Measurements from ENCODE around the gene ENTREP3. TPM values are rescaled to one million over a fixed set of nuclear protein-coding genes. Genes with fewer than 3 reads are reported as not detected.
"Not testable (repeated sequence)": the region's sequence is repeated elsewhere in the genome, so short reads cannot be mapped to it uniquely, and the experiment has no call there.

Gene ENTREP3
- total RNA-seq: 21.8 TPM

- peak; percentile 91 for DNase-seq (ENCODE audit: low spot score)
These were observed at the start of gene ENTREP3 for GRCh38 chr1:155255243-155256007. TSS of gene ENTREP3 (minus strand) at chr1:155255483. CDS start at chr1:155254877, 606 bp downstream.

GRCh38 chr1:155304558-155305063, 49.3 kb upstream of the ENTREP3 start:
- DNase-seq (ENCODE audit: low spot score): no peak

GRCh38 chr1:155301342-155301841, 46.1 kb upstream of the ENTREP3 start, which contains the start of gene PKLR:
TSS of gene PKLR (minus strand) at chr1:155301438. CDS start at chr1:155301395, 43 bp downstream.
- DNase-seq (ENCODE audit: low spot score): no peak

GRCh38 chr1:155300553-155301329, 45.5 kb upstream of the ENTREP3 start:
- no peak for DNase-seq (ENCODE audit: low spot score)

GRCh38 chr1:155300024-155300423, 44.7 kb upstream of the ENTREP3 start:
- no peak for DNase-seq (ENCODE audit: low spot score)

- no peak for DNase-seq (ENCODE audit: low spot score)
These were observed 42.1 kb upstream of the ENTREP3 start for GRCh38 chr1:155297384-155297783.

- no peak for DNase-seq (ENCODE audit: low spot score)
These were observed 41.4 kb upstream of the ENTREP3 start for GRCh38 chr1:155296661-155297060.

- no peak for DNase-seq (ENCODE audit: low spot score)
These were observed 40.6 kb upstream of the ENTREP3 start for GRCh38 chr1:155295942-155296267.

GRCh38 chr1:155295183-155295941, 40.1 kb upstream of the ENTREP3 start:
- no peak for DNase-seq (ENCODE audit: low spot score)

GRCh38 chr1:155294520-155295182, 39.4 kb upstream of the ENTREP3 start:
- DNase-seq (ENCODE audit: low spot score): no peak

- DNase-seq (ENCODE audit: low spot score): no peak
These were observed 37.9 kb upstream of the ENTREP3 start for GRCh38 chr1:155293086-155293749.

GRCh38 chr1:155291006-155291405, 35.7 kb upstream of the ENTREP3 start:
- not testable (repeated sequence) for DNase-seq (ENCODE audit: low spot score)

- no peak for DNase-seq (ENCODE audit: low spot score)
These were observed 32.8 kb upstream of the ENTREP3 start for GRCh38 chr1:155287987-155288543.

GRCh38 chr1:155286544-155286943, 31.3 kb upstream of the ENTREP3 start:
- no peak for DNase-seq (ENCODE audit: low spot score)

- no peak for DNase-seq (ENCODE audit: low spot score)
These were observed 30.4 kb upstream of the ENTREP3 start for GRCh38 chr1:155285631-155286044.

- no peak for DNase-seq (ENCODE audit: low spot score)
These were observed 29.8 kb upstream of the ENTREP3 start for GRCh38 chr1:155285063-155285462.

- DNase-seq (ENCODE audit: low spot score): no peak
These were observed 29.2 kb upstream of the ENTREP3 start for GRCh38 chr1:155284476-155284875.

- DNase-seq (ENCODE audit: low spot score): no peak
These were observed 27.3 kb upstream of the ENTREP3 start for GRCh38 chr1:155282488-155283091.

GRCh38 chr1:155279268-155279667, 24.0 kb upstream of the ENTREP3 start:
- DNase-seq (ENCODE audit: low spot score): no peak

- no peak for DNase-seq (ENCODE audit: low spot score)
These were observed 23.4 kb upstream of the ENTREP3 start for GRCh38 chr1:155278689-155279160.

Data from ureter (tissue), 1 donor.